MCF 10A (cell line): ENCODE data around the gene RTN4RL2. TPM values are rescaled to one million over a fixed set of nuclear protein-coding genes. Genes with fewer than 3 reads are reported as not detected.

ENCODE experiments used
- BruUV-seq: library from RNA; stranded (reverse); fragments of 400-500 nt; replicated peaks from 2 replicates; lab custom pipeline; 2021; lab: Mats Ljungman, UMichigan
- CTCF ChIA-PET: fragments of 300-600 bp; sonication (Branson Sonifier 250); formaldehyde crosslinking; extraction: SDS; loops from one replicate; lab custom pipeline; 2021; ENCODE audit warnings: antibody characterized with exemption, inconsistent platforms; lab: Yijun Ruan, JAX
- POLR2A ChIA-PET: fragments of 300-600, 350-650 bp; sonication (Branson Sonifier 250); formaldehyde crosslinking; extraction: SDS; loops from one replicate; lab custom pipeline; 2020; ENCODE audit warnings: antibody characterized with exemption, inconsistent platforms; lab: Yijun Ruan, JAX
- DNase-seq: peaks from one replicate; pipeline ENCODE4 v3.0.0-alpha.2; 2018; ENCODE audit not compliant: unreplicated experiment
- H3K27ac Mint-ChIP-seq: one replicate; pipeline ENCODE4 v1.8.0; 2022; ENCODE audit warnings: mild to moderate bottlenecking, low read depth, mixed read lengths; ENCODE audit not compliant: unreplicated experiment
- H3K27me3 Mint-ChIP-seq: one replicate; pipeline ENCODE4 v1.8.0; 2022; ENCODE audit warnings: mixed read lengths; ENCODE audit not compliant: insufficient read depth, unreplicated experiment
- H3K36me3 Mint-ChIP-seq: one replicate; pipeline ENCODE4 v1.8.0; 2022; ENCODE audit warnings: mild to moderate bottlenecking, moderate library complexity, mixed read lengths; ENCODE audit not compliant: insufficient read depth, unreplicated experiment
- H3K4me1 Mint-ChIP-seq: one replicate; pipeline ENCODE4 v1.8.0; 2022; ENCODE audit warnings: mixed read lengths; ENCODE audit not compliant: insufficient read depth, unreplicated experiment
- H3K4me3 Mint-ChIP-seq: one replicate; pipeline ENCODE4 v1.8.0; 2022; ENCODE audit warnings: mild to moderate bottlenecking, moderate library complexity, mixed read lengths; ENCODE audit not compliant: unreplicated experiment
- H3K9me3 Mint-ChIP-seq: one replicate; pipeline ENCODE4 v1.8.0; 2022; ENCODE audit warnings: mixed read lengths; ENCODE audit not compliant: unreplicated experiment
- intact Hi-C: fragments of 100-400 bp; cut with micrococcal nuclease; formaldehyde crosslinking; loops from 2 replicates; pipeline ENCODE4 v1.14.1; 2022
- total RNA-seq: library from RNA; stranded (reverse); gene quantifications from 2 replicates; pipeline ENCODE4 v1.2.3, GENCODE V29; 2022
- TF ChIP-seq, protein P1 (sequence below): fragments of 200-600 bp; IDR thresholded peaks from one replicate; pipeline ENCODE4 v1.8.0; 2022; ENCODE audit warnings: antibody characterized with exemption, mild to moderate bottlenecking; ENCODE audit not compliant: unreplicated experiment

Gene RTN4RL2
- total RNA-seq, 1 experiment from 2014 or later: 2.0 TPM

DNA sequence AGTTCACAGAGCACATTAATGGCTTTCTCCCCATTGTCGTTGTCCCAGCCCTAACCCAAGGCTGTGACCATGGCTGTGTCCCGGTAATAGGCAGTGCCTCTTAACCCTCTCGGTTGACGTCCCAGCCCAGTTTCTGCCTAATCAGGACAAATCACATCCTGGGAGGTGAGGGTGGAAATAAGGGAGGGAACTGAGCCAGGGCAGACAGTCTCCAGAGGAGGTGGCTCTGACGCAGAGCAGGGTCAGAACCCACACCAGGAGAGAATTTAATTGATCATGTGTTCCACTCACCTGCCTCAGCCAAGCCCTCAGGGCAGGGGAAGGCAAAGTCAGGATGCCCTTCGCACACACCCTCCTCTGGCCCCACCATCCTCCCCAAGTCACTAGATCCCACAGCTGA is 38.2 kb downstream of the RTN4RL2 start:
- Mint-ChIP-seq H3K4me1 (peaks cover 11% of the 10 kb centered on the region), H3K4me3 (no peak overlapping the region), H3K9me3 (no peaks in the 10 kb centered on the region), H3K27me3 (no peaks in the 10 kb centered on the region), H3K27ac (no peak overlapping the region), H3K36me3 (no peaks in the 10 kb centered on the region)
- DNase-seq: no peak
- ChIA-PET CTCF (interaction anchor here (2.2 to 9.2 kb wide), 2 partner anchors 10 to 29 kb away, joined by 8 to 212 read pairs; partner anchors contain the start of gene TIMM10), POLR2A (no interaction called here)
- no TSS peak for BruUV-seq
- TF ChIP-seq, protein P1, sequence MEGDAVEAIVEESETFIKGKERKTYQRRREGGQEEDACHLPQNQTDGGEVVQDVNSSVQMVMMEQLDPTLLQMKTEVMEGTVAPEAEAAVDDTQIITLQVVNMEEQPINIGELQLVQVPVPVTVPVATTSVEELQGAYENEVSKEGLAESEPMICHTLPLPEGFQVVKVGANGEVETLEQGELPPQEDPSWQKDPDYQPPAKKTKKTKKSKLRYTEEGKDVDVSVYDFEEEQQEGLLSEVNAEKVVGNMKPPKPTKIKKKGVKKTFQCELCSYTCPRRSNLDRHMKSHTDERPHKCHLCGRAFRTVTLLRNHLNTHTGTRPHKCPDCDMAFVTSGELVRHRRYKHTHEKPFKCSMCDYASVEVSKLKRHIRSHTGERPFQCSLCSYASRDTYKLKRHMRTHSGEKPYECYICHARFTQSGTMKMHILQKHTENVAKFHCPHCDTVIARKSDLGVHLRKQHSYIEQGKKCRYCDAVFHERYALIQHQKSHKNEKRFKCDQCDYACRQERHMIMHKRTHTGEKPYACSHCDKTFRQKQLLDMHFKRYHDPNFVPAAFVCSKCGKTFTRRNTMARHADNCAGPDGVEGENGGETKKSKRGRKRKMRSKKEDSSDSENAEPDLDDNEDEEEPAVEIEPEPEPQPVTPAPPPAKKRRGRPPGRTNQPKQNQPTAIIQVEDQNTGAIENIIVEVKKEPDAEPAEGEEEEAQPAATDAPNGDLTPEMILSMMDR: no peak
- intact Hi-C loops: no loop called here

DNA sequence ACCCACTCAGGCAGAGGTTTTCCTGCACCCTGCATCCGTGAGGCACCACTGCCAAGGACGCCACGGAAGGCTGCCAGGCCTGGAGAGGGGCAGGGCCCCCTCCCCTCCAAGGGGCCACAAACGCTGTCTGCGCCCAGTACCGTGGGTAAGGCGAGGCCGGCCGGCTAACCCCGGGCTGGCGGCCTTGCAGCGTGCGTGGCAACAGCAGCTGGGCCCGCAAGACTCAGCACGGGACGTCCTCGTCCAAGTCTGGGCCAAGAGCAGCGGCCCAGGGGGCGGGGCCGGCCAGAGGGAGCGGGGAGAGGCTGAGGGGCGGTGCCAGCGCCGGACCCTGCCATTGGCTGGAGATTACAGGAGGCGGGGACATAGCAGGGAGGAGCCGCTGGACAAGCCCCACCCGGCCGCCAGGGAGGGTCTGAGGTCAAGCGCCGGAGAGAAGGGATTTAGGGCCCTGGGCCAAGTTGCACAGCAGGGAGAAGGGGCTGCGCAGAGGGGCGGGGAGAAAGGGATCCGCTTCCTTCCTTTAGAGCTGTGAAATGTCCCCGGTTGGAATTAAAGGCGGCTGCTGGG is 39.2 kb downstream of the RTN4RL2 start:
- DNase-seq: peak; percentile 91
- peaks cover 8% of the 10 kb centered on the region for H3K4me1 Mint-ChIP-seq
- no peaks in the 10 kb centered on the region for H3K9me3 Mint-ChIP-seq
- ChIA-PET CTCF (interaction anchor here (0.6 to 9.2 kb wide), 2 partner anchors 28 to 40 kb away, joined by 4 to 212 read pairs; partner anchors contain the start of gene TIMM10), POLR2A (interaction anchor here (0.5 kb wide), 1 partner anchor 147 kb away, joined by 3 read pairs; no protein-coding TSS in a partner anchor)
- intact Hi-C loops: no loop called here
- H3K27ac Mint-ChIP-seq: peak overlapping the region; percentile 35
- peak overlapping the region; percentile 35 for H3K4me3 Mint-ChIP-seq
- TF ChIP-seq, protein P1: no peak
- no TSS peak for BruUV-seq
- no peaks in the 10 kb centered on the region for H3K27me3 Mint-ChIP-seq
- no peaks in the 10 kb centered on the region for H3K36me3 Mint-ChIP-seq

DNA sequence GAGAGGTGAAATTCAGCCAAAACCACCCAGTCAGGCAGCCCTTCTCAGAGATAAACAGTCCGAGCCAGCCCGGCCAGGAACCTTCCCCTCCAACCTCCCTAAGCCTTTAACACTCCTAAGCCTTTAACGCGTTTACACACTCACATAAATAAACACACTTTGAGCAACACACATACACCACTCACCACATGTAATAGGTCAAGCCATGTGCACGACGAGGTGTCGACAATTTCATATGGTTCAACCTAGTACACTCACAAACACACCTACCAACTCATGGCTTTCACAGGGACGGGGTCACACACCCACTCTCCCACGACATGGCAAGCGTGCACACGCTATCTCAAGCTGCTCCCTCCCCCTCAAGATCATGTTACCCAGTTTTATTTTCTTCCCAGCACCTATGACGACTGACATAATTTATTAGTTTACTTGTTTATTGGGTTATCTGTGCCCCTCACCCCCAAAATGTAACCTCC is 39.7 kb downstream of the RTN4RL2 start:
- CTCF ChIA-PET: interaction anchor here (0.7 to 2.6 kb wide), 3 partner anchors 15 to 1672 kb away, joined by 3 to 16 read pairs (median 4); partner anchors contain the start of gene DTX4
- no peak for DNase-seq
- H3K9me3 Mint-ChIP-seq: no peaks in the 10 kb centered on the region
- intact Hi-C loops: no loop called here
- peak overlapping the region; percentile 35 for H3K27ac Mint-ChIP-seq
- no peaks in the 10 kb centered on the region for H3K27me3 Mint-ChIP-seq
- H3K4me3 Mint-ChIP-seq: peak overlapping the region; percentile 35
- POLR2A ChIA-PET: no interaction called here
- TF ChIP-seq, protein P1: no peak
- BruUV-seq: no TSS peak
- no peaks in the 10 kb centered on the region for H3K36me3 Mint-ChIP-seq
- H3K4me1 Mint-ChIP-seq: peaks cover 8% of the 10 kb centered on the region

DNA sequence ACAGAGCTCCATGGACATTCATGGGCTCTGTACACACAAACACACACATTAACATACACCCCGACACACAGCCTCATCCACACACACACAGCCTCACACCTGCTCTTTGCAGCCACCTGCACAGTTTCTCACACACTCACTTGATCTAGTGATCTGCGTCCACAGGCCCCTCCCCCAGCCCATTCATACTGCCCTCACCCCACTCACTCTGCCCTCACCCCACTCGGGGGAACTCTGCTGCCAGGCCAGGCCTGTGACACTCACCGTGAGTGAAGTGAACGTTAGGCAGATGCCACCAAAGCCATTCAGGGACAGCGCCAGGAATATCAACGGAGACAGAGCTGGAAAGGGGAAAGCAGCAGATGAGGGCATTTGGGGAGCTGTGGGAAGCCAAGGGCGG is 40.2 kb downstream of the RTN4RL2 start:
- ChIA-PET POLR2A (interaction anchor here (0.5 kb wide), 1 partner anchor 138 kb away, joined by 3 read pairs; no protein-coding TSS in a partner anchor), CTCF (interaction anchor here (0.7 to 2.6 kb wide), 4 partner anchors 14 to 1672 kb away, joined by 3 to 16 read pairs (median 4); partner anchors contain the start of gene DTX4)
- Mint-ChIP-seq H3K9me3 (no peaks in the 10 kb centered on the region), H3K27ac (no peak overlapping the region), H3K27me3 (no peaks in the 10 kb centered on the region), H3K4me3 (no peak overlapping the region), H3K36me3 (no peaks in the 10 kb centered on the region), H3K4me1 (peaks cover 8% of the 10 kb centered on the region)
- TF ChIP-seq, protein P1: no peak
- intact Hi-C loops: no loop called here
- no TSS peak for BruUV-seq
- no peak for DNase-seq
